CD4-positive, alpha-beta T cell treated with Interleukin-4 for 1 hour (primary cell): ENCODE measurements around the gene GLS.
"Not testable (repeated sequence)": the region's sequence is repeated elsewhere in the genome, so short reads cannot be mapped to it uniquely, and the experiment has no call there.

Experiments
- DNase-seq, 2 donors: peaks; one replicate each; pipeline ENCODE4 v3.0.0-alpha.2; 2020 to 2022

The GLS gene

GRCh38 chr2:190880378-190881083, at the start of gene GLS:
Gene GLS (plus strand): TSS chr2:190880821. CDS start chr2:190881085, 264 bp downstream.
- peak; percentile 97 to 98 for DNase-seq

GRCh38 chr2:190831941-190832340, 48.7 kb upstream of the GLS start:
- DNase-seq, result no peak

- no peak for DNase-seq
These were observed 45.8 kb upstream of the GLS start for GRCh38 chr2:190834890-190835208.

- no peak for DNase-seq
These were observed 45.2 kb upstream of the GLS start for GRCh38 chr2:190835303-190835930.

GRCh38 chr2:190836767-190837166, 43.9 kb upstream of the GLS start:
- DNase-seq, result no peak

- DNase-seq, result no peak
These were observed 43.2 kb upstream of the GLS start for GRCh38 chr2:190837420-190837819.

- no peak for DNase-seq
These were observed 42.7 kb upstream of the GLS start for GRCh38 chr2:190837952-190838361.

- no peak for DNase-seq
These were observed 42.1 kb upstream of the GLS start for GRCh38 chr2:190838492-190838910.

- no peak for DNase-seq
These were observed 40.0 kb upstream of the GLS start for GRCh38 chr2:190840569-190841172.

GRCh38 chr2:190841707-190842505, 38.7 kb upstream of the GLS start:
- DNase-seq, result no peak

GRCh38 chr2:190842606-190843104, 38.0 kb upstream of the GLS start:
- no peak for DNase-seq

- no peak for DNase-seq
These were observed 36.5 kb upstream of the GLS start for GRCh38 chr2:190843890-190844699.

- no peak for DNase-seq
These were observed 35.8 kb upstream of the GLS start for GRCh38 chr2:190844700-190845401.

GRCh38 chr2:190846746-190847145, 33.9 kb upstream of the GLS start:
- no peak for DNase-seq

- no peak for DNase-seq
These were observed 33.0 kb upstream of the GLS start for GRCh38 chr2:190847504-190848081.

- DNase-seq, result no peak
These were observed 30.8 kb upstream of the GLS start for GRCh38 chr2:190849774-190850173.

GRCh38 chr2:190853022-190853421, 27.6 kb upstream of the GLS start:
- DNase-seq, result not testable (repeated sequence)

- DNase-seq, result no peak
These were observed 26.9 kb upstream of the GLS start for GRCh38 chr2:190853531-190854383.

GRCh38 chr2:190854726-190855125, 25.9 kb upstream of the GLS start:
- DNase-seq, result no peak

GRCh38 chr2:190855245-190855644, 25.4 kb upstream of the GLS start:
- no peak for DNase-seq
